ENCODE measurements around the gene SYT1. TPM values are rescaled to one million over a fixed set of nuclear protein-coding genes. Genes with fewer than 3 reads are reported as not detected.

The SYT1 gene
- total RNA-seq, 1 donor from 2014 or later: not detected

DNA sequence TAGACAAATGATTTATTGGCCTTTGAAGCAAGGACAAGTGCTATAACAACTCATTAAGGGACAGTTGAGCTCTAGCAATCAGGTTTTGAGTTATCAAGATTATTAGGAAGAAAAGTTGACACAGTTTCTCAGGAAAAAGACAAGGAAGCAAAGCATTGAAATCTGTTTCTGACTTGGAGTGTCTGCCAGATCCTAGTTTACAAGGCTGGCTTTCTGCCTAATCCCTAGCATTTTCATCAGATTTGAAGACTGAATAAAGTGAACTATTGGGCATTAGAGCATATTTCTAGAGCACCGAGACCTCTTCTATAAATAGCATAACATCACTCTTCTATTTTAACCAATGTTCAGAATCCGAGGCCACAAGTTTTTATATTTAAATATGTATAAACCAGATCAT lies 7.0 kb downstream of the SYT1 start:
- Mint-ChIP-seq H3K9me3 (no peaks in the 10 kb centered on the region), H3K4me3 (ENCODE audit: low read depth) (no peak overlapping the region), H3K4me1 (ENCODE audit: low read depth) (no peaks in the 10 kb centered on the region), H3K27ac (no peak overlapping the region), H3K36me3 (ENCODE audit: low read depth) (no peaks in the 10 kb centered on the region), H3K27me3 (ENCODE audit: low read depth) (no peaks in the 10 kb centered on the region)
- intact Hi-C loops (cut with micrococcal nuclease): no loop called here
- DNase-seq (ENCODE audit: low spot score): no peak

DNA sequence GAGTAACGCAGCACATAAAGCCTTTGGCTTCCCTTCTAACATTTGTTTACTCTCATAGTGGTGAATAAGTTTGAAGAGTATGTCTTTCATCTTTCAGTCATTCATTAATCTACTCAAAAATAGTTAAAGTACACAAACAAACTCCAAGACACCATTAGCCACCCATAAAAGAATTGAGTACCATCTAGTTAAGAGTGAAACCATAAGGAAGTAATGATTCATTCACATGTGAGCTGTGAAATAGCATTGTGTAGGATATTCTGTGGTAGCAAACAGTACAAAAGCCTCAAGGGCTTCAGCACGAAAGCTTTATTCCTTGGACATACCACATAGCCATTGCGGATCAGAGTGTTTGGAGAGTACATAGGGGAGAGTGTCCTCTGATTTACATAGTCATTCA lies 13.9 kb downstream of the SYT1 start:
- no peak for DNase-seq (ENCODE audit: low spot score)
- Mint-ChIP-seq H3K4me1 (ENCODE audit: low read depth) (no peaks in the 10 kb centered on the region), H3K9me3 (no peaks in the 10 kb centered on the region), H3K36me3 (ENCODE audit: low read depth) (no peaks in the 10 kb centered on the region), H3K27ac (no peak overlapping the region), H3K27me3 (ENCODE audit: low read depth) (no peaks in the 10 kb centered on the region), H3K4me3 (ENCODE audit: low read depth) (no peak overlapping the region)
- intact Hi-C loops (cut with micrococcal nuclease): no loop called here

GRCh38 chr12:78878866-78879265 lies 14.3 kb downstream of the SYT1 start:
- intact Hi-C loops (cut with micrococcal nuclease): no loop called here
- H3K27ac Mint-ChIP-seq: no peak overlapping the region
- no peaks in the 10 kb centered on the region for H3K27me3 Mint-ChIP-seq (ENCODE audit: low read depth)
- no peaks in the 10 kb centered on the region for H3K36me3 Mint-ChIP-seq (ENCODE audit: low read depth)
- DNase-seq (ENCODE audit: low spot score): no peak
- H3K4me1 Mint-ChIP-seq (ENCODE audit: low read depth): no peaks in the 10 kb centered on the region
- H3K4me3 Mint-ChIP-seq (ENCODE audit: low read depth): no peak overlapping the region
- H3K9me3 Mint-ChIP-seq: no peaks in the 10 kb centered on the region

- H3K27me3 Mint-ChIP-seq (ENCODE audit: low read depth): no peaks in the 10 kb centered on the region
- no peak overlapping the region for H3K27ac Mint-ChIP-seq
- H3K4me3 Mint-ChIP-seq (ENCODE audit: low read depth): no peak overlapping the region
- intact Hi-C loops (cut with micrococcal nuclease): no loop called here
- no peak for DNase-seq (ENCODE audit: low spot score)
- no peaks in the 10 kb centered on the region for H3K9me3 Mint-ChIP-seq
- H3K4me1 Mint-ChIP-seq (ENCODE audit: low read depth): no peaks in the 10 kb centered on the region
- no peaks in the 10 kb centered on the region for H3K36me3 Mint-ChIP-seq (ENCODE audit: low read depth)
Measured at GRCh38 chr12:78880078-78880477, 15.5 kb downstream of the SYT1 start.

GRCh38 chr12:78881685-78882084 lies 17.1 kb downstream of the SYT1 start:
- intact Hi-C loops (cut with micrococcal nuclease): no loop called here
- no peak overlapping the region for H3K27ac Mint-ChIP-seq

GRCh38 chr12:78885466-78885865 lies 20.9 kb downstream of the SYT1 start:
- Mint-ChIP-seq H3K4me3 (ENCODE audit: low read depth) (no peak overlapping the region), H3K9me3 (no peaks in the 10 kb centered on the region), H3K4me1 (ENCODE audit: low read depth) (no peaks in the 10 kb centered on the region), H3K27ac (no peak overlapping the region), H3K36me3 (ENCODE audit: low read depth) (no peaks in the 10 kb centered on the region), H3K27me3 (ENCODE audit: low read depth) (no peaks in the 10 kb centered on the region)
- intact Hi-C loops (cut with micrococcal nuclease): no loop called here
- no peak for DNase-seq (ENCODE audit: low spot score)

More at GRCh38 chr12:78881685-78882084, 17.1 kb downstream of the SYT1 start:
- no peaks in the 10 kb centered on the region for H3K4me1 Mint-ChIP-seq (ENCODE audit: low read depth)
- H3K4me3 Mint-ChIP-seq (ENCODE audit: low read depth): no peak overlapping the region
- H3K9me3 Mint-ChIP-seq: no peaks in the 10 kb centered on the region
- no peaks in the 10 kb centered on the region for H3K36me3 Mint-ChIP-seq (ENCODE audit: low read depth)
- DNase-seq (ENCODE audit: low spot score): no peak
- H3K27me3 Mint-ChIP-seq (ENCODE audit: low read depth): no peaks in the 10 kb centered on the region

GRCh38 chr12:78886719-78887407 lies 22.3 kb downstream of the SYT1 start:
- DNase-seq (ENCODE audit: low spot score): no peak
- no peaks in the 10 kb centered on the region for H3K36me3 Mint-ChIP-seq (ENCODE audit: low read depth)
- H3K4me3 Mint-ChIP-seq (ENCODE audit: low read depth): no peak overlapping the region
- H3K9me3 Mint-ChIP-seq: no peaks in the 10 kb centered on the region
- H3K27me3 Mint-ChIP-seq (ENCODE audit: low read depth): no peaks in the 10 kb centered on the region
- no peaks in the 10 kb centered on the region for H3K4me1 Mint-ChIP-seq (ENCODE audit: low read depth)
- intact Hi-C loops (cut with micrococcal nuclease): no loop called here
- no peak overlapping the region for H3K27ac Mint-ChIP-seq

- H3K4me1 Mint-ChIP-seq (ENCODE audit: low read depth): no peaks in the 10 kb centered on the region
- no peak for DNase-seq (ENCODE audit: low spot score)
- H3K36me3 Mint-ChIP-seq (ENCODE audit: low read depth): no peaks in the 10 kb centered on the region
- no peak overlapping the region for H3K4me3 Mint-ChIP-seq (ENCODE audit: low read depth)
- H3K27me3 Mint-ChIP-seq (ENCODE audit: low read depth): no peaks in the 10 kb centered on the region
- no peaks in the 10 kb centered on the region for H3K9me3 Mint-ChIP-seq
- no peak overlapping the region for H3K27ac Mint-ChIP-seq
- intact Hi-C loops (cut with micrococcal nuclease): no loop called here
Measured at GRCh38 chr12:78887444-78887843, 22.9 kb downstream of the SYT1 start.

DNA sequence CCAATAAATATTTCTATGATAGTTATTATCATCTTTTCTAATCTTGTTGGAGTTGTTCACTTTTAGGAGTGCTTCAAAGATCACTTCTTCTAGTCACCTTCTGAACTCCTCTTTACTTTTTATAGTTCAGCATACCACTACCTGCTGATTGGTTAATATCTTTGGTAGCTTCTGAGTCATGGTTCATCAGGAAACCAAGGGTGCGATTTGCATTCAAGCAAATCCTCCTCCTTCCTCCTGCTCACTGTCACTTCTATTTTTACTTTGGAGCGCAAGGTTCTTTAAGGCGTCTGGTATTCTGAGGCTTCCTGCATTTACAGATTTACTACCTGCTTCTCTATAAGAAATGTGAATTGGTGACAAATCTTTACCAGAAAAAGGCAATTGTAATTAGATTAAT lies 24.0 kb downstream of the SYT1 start:
- Mint-ChIP-seq H3K4me3 (ENCODE audit: low read depth) (no peak overlapping the region), H3K27ac (no peak overlapping the region), H3K4me1 (ENCODE audit: low read depth) (no peaks in the 10 kb centered on the region), H3K27me3 (ENCODE audit: low read depth) (no peaks in the 10 kb centered on the region), H3K9me3 (no peaks in the 10 kb centered on the region), H3K36me3 (ENCODE audit: low read depth) (no peaks in the 10 kb centered on the region)
- no peak for DNase-seq (ENCODE audit: low spot score)
- intact Hi-C loops (cut with micrococcal nuclease): no loop called here

DNA sequence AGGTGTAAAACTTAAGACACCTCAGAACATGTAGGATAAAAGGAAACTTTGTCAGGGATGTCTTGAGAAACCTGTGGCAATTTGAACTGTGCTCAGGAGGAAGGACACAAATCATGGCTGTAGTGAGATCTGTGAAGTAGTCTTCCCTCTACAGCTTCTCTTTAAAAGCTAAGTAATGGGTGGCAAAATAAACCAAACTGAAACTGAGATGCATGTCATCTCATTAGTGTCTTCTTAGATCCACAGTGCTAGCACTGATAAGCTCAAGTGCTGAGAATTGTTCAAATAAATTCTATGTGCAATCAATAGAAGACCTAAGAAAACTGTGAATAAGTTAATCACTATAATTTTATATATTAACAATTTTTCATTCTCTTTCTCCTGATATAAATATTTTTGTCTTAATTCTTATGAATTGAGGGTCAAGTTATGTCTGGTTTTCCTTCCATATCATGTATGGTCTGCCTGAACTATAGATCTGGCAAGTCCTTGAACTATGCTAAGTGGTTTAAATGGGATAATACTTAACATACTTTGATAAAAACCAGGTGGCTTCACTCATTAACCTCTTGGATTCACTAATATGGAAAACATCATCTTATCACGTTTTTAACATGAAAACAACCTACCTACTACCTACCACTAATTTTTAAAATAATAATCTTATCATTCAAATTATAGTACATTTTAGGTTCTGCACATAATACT lies 27.2 kb downstream of the SYT1 start:
- intact Hi-C loops (cut with micrococcal nuclease): no loop called here
- no peak for DNase-seq (ENCODE audit: low spot score)
- no peaks in the 10 kb centered on the region for H3K4me1 Mint-ChIP-seq (ENCODE audit: low read depth)
- H3K27ac Mint-ChIP-seq: no peak overlapping the region
- no peak overlapping the region for H3K4me3 Mint-ChIP-seq (ENCODE audit: low read depth)
- no peaks in the 10 kb centered on the region for H3K36me3 Mint-ChIP-seq (ENCODE audit: low read depth)
- peaks cover 5% of the 10 kb centered on the region for H3K9me3 Mint-ChIP-seq
- no peaks in the 10 kb centered on the region for H3K27me3 Mint-ChIP-seq (ENCODE audit: low read depth)

DNA sequence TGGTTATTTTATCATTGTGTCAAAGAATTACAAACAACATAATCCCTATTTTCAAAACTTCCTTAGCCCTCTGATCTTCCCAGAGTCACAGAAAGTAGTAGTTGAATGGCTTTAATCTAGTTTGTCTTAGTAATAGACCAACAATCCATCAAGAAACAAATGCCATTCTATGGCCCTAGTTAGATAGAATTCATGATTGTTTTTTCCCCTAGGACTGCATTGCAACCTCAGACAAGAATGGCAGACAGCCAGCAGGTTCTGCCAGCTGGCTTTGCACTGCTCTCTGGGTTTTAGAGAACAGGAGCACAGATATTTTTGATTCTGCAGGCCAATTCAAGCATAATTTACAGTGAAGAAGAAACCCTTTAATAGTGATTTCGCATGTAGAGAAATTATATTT lies 33.8 kb downstream of the SYT1 start:
- no peaks in the 10 kb centered on the region for H3K36me3 Mint-ChIP-seq (ENCODE audit: low read depth)
- H3K9me3 Mint-ChIP-seq: peaks cover 9% of the 10 kb centered on the region
- H3K4me1 Mint-ChIP-seq (ENCODE audit: low read depth): no peaks in the 10 kb centered on the region
- no peaks in the 10 kb centered on the region for H3K27me3 Mint-ChIP-seq (ENCODE audit: low read depth)
- no peak overlapping the region for H3K4me3 Mint-ChIP-seq (ENCODE audit: low read depth)
- DNase-seq (ENCODE audit: low spot score): no peak
- H3K27ac Mint-ChIP-seq: no peak overlapping the region
- intact Hi-C loops (cut with micrococcal nuclease): no loop called here

DNA sequence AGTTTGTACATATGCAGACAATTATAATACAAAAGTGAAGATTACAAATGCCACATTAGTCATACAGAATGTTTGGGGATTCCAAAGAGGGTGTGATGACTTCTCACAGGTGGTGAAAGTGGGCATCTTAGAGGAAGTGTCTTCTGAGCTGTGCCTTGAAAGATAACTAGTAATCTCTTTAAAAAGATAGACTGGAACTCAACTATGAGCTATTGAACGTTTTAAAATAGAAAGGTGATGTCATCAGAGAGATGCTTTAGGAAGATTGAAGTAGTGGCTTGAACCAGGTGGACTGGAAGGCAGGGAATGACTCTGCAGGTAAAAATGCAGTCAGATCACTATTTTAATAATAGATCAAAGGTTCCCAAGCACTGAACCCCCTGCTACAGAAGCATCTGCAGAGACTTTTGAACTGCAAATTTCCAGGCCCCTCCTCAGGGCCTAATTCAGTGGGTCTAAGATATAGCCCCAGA lies 50.3 kb downstream of the SYT1 start:
- DNase-seq (ENCODE audit: low spot score): no peak
- Mint-ChIP-seq H3K27me3 (ENCODE audit: low read depth) (no peaks in the 10 kb centered on the region), H3K4me3 (ENCODE audit: low read depth) (no peak overlapping the region), H3K36me3 (ENCODE audit: low read depth) (no peaks in the 10 kb centered on the region), H3K27ac (no peak overlapping the region), H3K4me1 (ENCODE audit: low read depth) (no peaks in the 10 kb centered on the region), H3K9me3 (peaks cover 4% of the 10 kb centered on the region)
- intact Hi-C loops (cut with micrococcal nuclease): no loop called here

DNA sequence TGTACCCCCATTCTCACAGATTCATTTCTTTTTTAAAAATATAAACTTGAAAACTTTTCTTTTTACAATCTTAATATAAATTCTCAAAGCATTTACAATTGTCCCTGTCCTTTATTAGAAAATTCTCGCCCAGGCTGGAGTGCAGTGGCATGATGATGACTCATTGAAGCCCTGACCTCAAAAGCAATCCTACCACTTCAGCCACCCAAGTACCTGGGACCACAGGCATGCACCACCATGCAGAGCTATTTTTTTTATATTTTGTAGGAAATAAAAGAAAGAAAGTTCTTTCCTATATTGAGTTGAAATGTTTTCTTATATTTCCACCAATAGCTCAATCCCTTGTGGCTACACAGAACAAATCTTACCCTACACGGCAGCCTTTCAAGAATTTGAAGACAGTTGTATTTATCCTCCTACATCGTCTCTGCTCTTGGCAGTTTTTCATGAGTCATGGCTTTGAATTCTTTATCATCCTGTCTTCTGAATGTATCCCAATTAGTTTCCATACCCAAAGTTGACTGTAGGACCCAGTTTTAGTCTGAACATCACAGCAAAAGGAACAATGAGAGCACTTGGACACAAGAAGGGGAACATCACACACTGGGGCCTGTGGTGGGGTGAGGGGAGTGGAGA lies 52.4 kb downstream of the SYT1 start:
- no peak for DNase-seq (ENCODE audit: low spot score)
- Mint-ChIP-seq H3K9me3 (peaks cover 4% of the 10 kb centered on the region), H3K36me3 (ENCODE audit: low read depth) (no peaks in the 10 kb centered on the region), H3K27me3 (ENCODE audit: low read depth) (no peaks in the 10 kb centered on the region), H3K4me1 (ENCODE audit: low read depth) (no peaks in the 10 kb centered on the region), H3K4me3 (ENCODE audit: low read depth) (no peak overlapping the region), H3K27ac (no peak overlapping the region)
- intact Hi-C loops (cut with micrococcal nuclease): no loop called here

Measured in activated T-helper 2 cell treated with anti-CD3 and anti-CD28 coated beads, Interferon-gamma antibody, Interleukin-2, Interleukin-4, amounts not matched to agents 10 μg/mL and 5 μg/mL and 100 μg/mL, durations not matched to agents 14 hours and 24 hours and 36 hours (primary cell).